Endometrial microvascular endothelial cells (primary cell): ENCODE results near the gene PIP5K1B. TPM values are rescaled to one million over a fixed set of nuclear protein-coding genes. Genes with fewer than 3 reads are reported as not detected.

Source experiments
- in situ Hi-C: cut with HindIII; loops from 2 replicates; pipeline ENCODE4 v1.10.0; 2017; ENCODE audit warnings: low sequenced_read_pairs, low pct_unique_long_range_greater_than_20kb; ENCODE audit errors: inconsistent ontology term
- total RNA-seq: library from RNA; depleted of rRNA; stranded (reverse); fragments of >200 nt; gene quantifications from one replicate; pipeline ENCODE4 v1.2.3, GENCODE V29; 2015; ENCODE audit errors: inconsistent ontology term

Gene PIP5K1B
- total RNA-seq, 1 donor from 2014 or later, result not detected

DNA sequence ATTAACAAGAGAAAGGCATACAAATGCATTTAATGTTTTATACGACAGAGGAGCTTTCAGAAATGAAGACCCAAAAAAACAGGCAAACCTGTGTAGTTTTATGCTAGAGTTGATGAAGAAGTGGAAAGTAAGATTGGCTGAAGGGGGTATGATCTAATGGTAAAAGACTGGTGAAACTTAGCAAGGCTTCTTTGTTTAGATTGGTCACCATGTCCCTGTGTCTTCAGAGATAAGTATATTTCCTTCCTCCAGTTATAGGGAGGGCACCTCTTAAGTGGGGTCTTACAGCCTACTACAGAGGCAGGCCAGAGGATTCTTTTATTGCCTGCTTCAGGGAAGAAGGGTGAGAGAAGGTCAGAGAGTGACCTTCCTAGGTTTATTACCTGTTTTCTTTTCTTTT, 252.4 kb downstream of the PIP5K1B start:
- in situ Hi-C loops, result no loop called here

DNA sequence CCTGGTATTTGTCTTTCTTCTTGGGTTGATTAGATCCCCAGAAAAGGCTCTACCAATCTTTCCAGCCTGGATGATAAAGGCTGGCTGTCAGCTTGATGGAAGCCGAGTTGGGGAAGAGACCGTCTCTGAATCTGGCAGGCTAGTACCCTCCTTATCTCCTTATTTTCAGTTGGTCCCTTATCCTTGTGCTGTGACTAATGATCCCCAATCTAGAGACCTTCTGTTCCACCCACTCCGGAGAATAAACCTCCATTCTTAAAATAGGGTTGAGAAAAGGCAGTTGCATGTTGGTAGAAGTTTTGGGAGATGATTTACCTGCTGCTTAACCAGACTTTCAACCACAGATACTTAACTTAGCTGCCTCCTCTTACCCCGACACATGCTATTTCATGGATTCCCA, 256.5 kb downstream of the PIP5K1B start:
- in situ Hi-C loops, result no loop called here

DNA sequence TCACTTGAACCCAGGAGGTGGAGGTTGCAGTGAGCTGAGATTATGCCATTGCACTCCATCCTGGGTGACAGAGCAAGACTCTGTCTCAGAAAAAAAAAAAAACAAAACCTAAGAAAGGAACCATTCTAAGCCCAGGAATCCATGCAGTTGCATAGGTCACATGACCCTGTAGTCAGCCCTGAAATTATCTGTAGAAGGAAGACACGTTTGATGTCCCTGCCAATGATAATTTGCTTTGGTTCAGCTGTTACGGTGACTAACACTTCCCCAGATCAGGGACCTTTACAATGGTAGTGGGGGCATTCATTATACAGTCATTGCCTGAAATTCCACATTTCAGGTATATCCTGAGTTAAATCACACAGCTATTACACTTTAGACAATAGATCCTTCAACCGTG, 258.4 kb downstream of the PIP5K1B start:
- in situ Hi-C loops, result no loop called here

DNA sequence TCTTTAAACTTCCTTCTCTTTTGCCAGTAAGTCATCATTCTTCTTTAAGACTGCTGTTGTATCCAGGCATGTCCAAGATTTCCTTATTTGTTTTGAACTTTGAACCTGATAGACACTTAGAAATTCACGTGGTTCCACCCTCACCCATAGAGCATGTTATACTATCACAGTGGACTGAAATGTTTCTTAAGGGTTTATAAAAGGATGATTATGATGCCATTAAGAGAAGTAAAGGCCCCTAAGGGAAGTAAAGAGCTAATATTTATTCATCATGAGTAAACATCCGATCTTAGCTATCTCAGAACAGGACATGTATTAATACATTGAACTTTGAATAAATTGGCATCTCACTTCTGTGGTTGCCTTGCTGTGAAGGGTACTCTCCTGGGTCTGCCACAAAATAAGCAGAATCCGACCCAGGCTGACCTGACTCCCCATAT, 259.1 kb downstream of the PIP5K1B start:
- in situ Hi-C loops, result no loop called here

DNA sequence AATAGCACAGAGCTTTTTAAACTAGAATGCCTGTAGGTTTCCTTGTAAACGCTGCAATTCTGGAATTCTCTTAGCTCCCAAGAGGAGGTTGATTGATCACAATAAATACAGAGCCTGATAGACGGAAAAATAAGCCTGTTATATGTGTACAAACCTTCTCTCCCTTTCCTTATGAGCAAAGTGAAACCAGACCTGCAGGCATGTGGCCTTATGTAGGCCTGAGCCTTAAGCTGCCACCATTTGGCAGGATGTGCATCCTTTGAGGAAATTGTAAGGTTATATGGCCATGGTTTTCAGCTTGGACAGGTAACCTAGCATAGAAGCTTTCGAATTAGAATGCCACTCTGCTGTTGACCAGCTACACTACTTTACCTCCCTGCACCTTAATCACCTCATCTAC, 259.7 kb downstream of the PIP5K1B start:
- in situ Hi-C loops, result no loop called here

DNA sequence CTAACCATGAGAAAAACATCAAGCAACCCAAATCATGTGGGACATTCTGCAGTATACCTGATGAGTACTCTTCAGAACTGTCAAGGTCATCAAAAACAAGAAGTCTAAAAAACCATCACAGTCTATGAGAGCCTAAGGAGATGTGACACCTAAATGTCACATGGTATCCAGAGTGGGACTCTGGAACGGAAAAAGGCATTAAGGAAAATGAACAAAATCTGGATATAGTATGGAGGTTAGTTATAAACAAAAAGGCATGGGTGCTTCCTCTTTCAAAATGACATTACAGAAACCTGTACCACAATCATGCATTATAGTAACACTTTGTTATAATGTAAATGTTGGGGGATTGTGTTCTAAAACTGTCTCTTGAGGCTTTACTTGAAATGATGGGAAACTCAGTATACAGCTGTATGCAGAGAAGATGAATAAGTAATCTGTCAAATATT, 261.5 kb downstream of the PIP5K1B start:
- in situ Hi-C loops, result no loop called here

DNA sequence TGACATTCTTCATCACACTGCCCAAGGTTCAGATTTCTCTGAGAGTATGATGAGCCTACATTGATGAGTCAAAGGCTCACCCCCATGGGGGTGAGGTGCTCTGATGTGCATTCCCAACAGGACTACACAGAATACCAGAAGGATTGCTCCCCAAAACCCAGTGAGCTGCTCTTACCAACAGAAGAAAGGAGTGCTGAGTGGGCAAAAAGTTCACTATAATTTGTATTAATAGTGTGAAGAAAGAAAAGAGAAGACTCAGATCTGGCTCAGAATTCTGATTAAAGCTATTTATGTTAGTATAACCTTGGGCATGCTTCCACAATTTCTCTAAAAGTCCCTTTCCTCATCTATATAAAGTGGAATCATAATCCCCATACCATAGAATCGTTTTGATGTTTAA, 262.8 kb downstream of the PIP5K1B start:
- in situ Hi-C loops, result no loop called here

DNA sequence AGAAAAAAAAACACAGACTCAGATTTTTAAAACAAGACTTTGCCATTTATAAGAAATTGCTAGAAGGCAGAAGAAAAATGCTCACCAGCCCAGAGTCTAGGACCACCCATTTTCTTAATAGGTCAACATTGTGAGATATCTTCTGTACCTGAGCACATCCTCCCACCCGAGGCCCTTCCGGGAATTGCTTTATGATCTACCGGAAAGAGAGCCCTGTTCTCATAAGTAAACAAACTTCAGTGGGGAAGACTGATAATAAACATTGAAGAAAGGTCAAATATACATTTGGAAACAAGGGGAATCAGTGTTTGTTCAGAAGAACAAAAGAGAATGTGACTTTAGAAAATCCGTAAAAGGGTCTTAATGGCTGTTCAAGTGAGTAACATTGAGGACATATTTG, 264.5 kb downstream of the PIP5K1B start:
- in situ Hi-C loops, result no loop called here

DNA sequence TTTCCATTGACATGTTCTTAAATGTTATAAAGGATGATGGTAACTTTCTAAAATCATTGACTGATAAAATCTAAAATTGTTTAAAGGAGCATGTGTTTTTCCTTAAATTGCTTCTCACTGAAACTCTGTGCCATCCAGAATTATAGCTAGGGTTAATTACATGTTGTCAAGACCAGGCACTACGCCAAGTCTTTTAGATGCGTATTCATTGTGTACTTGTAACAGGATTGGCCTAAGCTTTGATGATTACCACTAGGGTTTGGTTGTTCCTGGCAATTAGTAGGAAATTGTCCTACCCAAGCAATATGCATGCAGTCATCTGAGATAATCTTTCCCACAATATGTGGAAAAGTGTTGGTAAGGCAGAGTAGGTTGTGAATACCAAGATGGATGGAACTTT, 265.1 kb downstream of the PIP5K1B start:
- in situ Hi-C loops, result no loop called here

DNA sequence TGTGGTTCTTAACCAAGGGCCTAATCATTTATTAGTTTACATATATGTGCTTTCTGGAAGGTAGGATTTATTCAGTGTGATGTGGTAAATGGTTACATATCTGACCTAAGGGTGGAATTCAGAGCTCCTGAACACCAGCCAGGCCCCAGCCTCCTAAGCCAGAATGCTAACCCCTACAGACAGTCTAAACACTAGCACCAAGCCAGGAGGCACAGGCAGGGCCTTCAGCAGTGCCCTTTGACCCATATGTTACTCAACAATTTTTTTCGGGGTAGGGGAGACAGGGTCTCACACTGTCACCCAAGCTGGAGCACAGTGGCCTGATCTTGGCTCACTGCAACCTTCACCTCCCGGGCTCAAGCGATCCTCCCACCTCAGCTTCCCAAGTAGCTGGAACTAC, 268.6 kb downstream of the PIP5K1B start:
- in situ Hi-C loops, result no loop called here

DNA sequence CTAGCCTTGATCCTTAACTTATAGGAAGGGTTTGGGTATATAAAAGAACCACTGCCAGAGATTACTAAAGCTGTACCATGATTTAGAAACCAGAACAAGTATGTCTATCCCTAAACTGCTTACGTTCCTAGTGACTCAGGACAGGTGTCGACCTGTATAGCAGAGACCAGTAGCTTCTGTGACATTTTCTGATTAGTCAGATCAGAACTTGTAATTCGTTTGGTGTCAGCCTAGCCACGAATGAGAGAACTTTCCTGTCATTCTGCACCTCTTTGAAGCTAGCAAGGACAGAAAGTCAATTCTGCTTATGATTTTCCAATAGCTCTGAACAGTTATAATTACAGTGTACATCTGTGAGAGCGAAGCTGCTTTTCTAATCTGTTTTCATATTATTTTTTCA, 269.4 kb downstream of the PIP5K1B start:
- in situ Hi-C loops, result no loop called here

DNA sequence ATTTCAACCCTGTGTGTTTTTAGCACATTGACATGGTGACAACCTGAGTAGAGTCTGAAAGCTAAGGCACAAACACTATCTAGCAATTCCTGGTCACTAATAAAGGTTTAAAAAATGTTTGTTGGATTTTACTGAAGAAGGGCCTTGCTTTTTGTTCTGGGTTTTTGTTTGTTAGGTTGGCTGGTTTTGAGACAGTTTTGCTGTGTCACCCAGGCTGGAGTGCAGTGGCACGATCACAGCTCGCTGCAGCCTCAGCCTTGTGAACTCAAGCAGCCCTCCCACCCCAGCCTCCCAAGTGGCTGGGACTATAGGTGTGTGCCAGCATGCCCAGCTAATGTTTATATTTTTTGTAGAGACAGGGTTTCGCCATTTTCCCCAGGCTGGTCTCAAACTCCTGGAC, 269.9 kb downstream of the PIP5K1B start:
- in situ Hi-C loops, result no loop called here

DNA sequence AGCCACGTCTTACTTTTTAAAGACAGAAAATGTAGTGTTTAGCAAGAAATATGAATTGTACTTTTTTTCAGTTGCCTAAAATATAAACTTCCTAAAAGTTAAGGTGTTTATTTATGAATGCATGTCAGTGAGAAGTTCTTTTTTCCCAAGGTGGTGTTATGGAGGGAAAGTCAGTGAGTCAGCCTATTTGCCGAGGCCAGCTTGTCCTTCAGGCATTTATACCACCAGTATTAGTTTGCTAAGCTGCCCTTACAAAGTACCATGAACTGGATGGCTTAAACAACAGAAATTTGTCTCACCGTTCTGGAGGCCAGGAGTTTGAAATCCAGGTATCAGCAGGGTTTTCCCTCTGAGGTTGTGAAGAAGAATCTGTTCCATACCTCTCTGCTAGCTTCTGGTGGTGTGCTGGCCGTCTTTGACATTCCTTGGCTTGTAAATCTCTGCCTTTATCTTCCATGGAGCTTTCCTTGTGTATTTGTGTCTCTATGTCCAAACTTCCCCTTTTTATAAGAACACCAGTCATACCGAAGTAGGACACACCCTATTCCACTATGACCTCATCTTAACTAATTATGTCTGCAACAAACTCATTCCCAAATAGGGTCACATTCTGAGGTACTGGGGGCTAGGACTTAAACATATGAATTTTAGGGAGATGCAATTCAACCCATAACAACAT, 270.5 kb downstream of the PIP5K1B start:
- in situ Hi-C loops, result no loop called here

DNA sequence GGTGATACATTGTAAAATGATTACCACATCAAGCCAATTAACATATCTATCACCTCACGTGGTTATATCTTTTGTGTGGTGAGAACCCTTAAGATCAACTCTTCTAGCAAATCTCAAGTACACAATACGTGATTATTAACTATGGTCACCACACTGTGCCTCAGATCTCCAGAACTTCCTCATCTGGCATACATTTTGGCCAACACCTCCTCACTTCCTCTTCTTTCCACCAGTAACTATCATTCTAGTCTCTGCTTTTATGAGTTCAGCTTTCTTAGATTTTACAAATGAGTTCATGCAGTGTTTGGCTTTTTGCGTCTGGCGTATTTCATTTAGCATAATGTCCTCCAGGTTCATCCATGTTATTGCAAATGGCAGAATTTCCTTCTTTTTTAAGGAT, 273.0 kb downstream of the PIP5K1B start:
- in situ Hi-C loops, result no loop called here

DNA sequence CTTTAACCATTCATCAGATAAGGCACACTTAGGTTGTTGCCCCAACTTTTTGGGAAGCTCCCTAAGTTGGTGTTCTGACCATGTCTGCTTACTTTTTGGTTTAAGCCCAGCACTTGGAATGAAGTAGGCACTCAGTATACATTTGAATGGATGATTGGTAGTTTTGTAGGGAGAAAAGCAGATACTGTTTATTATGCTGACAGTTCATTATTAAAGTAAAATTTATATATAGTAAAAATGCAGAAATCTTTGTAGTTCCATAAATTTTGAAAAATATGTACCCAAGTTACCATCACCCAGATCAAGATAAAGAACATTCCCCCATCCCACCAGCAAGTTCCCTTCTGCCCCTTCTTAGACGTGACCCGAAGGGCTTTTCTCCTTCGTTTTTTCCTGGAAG, 273.5 kb downstream of the PIP5K1B start:
- in situ Hi-C loops, result no loop called here

DNA sequence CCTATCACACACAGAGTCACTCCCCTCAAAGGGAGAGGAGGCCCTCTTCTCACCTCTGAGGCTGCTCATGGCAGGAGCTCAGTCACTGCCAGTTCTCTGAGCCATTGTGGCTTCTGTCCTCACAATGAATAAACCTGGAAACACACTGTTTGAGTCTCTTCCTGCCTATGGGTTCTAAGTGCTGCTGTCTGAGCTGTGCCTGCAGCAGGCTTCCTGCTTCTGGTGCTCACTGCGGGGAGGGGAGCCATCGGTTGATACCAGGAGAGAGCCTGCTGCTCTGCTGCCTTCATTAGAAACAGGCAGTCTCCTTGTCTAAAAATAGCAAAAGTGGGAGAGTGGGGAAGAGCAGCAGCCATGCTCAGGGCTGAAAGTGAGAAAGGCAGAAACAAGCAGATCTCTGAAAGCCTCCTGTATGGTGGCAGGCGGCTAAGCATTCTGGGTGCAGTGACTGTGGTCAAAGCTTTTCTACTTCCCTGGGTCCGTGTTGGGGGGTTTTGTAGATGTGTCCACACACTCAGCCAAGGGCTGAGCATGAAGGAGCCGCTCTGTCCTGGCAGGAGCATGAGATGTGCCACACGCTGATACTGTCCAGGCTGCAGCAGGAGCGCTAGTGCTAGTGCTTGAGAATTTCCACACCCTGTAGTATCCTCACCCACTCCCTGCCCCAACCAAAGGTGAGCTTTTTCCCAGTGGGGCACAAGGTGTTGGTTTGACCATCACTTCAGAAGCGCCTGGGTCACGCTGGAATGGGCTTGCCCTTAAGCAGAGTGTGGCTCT, 274.7 kb downstream of the PIP5K1B start:
- in situ Hi-C loops, result no loop called here

DNA sequence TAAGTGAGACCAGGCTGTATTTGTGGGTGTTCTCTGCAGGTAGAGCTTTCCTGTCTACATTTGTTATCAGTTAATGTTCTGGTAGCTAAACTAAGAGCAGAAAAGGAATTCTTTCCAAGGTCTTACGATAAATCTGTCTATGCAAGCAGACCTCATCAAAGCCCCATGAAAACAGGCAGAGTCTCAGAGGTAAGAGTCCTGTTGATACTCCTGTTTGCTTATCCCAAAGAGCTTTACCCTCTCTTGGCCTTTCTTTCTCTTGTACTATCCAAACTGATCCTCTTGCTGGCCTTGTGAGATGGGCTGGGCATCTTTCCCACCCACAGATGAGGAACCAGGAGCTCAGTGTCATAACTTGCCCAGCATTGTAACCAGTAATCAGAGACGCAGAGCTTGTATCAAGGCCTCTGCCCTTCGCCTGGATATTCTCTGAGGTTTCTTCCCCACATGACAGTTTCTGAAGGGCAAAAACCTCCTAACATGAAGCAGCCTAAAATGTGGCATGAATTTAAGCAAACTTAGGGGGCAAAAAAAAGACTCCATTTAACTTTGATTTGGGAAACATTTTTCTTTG, 275.4 kb downstream of the PIP5K1B start:
- in situ Hi-C loops, result no loop called here

DNA sequence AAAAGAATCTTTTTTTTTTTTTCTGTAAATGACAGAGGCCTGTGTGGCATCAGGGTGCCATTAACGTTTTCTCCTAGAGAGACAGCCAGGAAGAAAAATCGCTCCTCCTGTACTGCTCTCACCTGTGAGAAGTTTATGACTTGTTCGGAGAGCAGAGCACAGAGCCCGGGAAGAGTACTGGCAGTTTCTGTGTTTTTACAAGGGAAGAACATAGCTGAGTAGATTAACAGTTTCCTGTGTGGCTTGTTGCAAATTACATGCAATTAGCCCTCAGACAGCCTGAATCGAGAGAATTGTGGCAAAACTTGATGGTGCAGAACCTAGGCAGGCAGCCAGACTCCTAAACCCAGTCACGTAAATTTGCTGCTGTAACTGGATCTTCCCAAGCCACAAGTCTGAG, 276.7 kb downstream of the PIP5K1B start:
- in situ Hi-C loops, result no loop called here

DNA sequence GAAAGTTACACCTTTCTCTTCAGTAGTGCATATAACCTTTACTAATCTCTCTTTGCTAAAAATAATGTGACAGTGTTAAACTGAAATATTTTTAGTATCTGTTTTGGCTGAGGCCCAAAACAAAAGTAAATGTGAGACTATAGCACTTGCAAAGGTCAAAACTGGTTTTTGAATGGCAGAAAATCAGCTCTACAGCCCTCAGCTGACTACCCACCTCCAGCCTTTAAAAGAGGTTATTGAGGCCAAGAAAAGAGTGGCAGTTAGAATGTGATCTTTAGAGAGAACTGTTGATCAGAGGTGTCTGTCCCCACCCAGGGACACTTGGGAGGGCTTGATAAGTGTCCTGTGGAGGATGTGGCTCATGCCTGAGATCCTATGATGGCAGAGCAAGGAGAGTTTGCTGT, 278.0 kb downstream of the PIP5K1B start:
- in situ Hi-C loops, result no loop called here
